HG02610 (cell line): ENCODE results near the gene CCIN.

Experiments
- ATAC-seq: cut with Tn5 transposase; IDR thresholded peaks from one replicate; pipeline ENCODE4 v1.9.1; 2021; ENCODE audit warnings: mild to moderate bottlenecking, moderate library complexity; ENCODE audit not compliant: unreplicated experiment

The CCIN gene

DNA sequence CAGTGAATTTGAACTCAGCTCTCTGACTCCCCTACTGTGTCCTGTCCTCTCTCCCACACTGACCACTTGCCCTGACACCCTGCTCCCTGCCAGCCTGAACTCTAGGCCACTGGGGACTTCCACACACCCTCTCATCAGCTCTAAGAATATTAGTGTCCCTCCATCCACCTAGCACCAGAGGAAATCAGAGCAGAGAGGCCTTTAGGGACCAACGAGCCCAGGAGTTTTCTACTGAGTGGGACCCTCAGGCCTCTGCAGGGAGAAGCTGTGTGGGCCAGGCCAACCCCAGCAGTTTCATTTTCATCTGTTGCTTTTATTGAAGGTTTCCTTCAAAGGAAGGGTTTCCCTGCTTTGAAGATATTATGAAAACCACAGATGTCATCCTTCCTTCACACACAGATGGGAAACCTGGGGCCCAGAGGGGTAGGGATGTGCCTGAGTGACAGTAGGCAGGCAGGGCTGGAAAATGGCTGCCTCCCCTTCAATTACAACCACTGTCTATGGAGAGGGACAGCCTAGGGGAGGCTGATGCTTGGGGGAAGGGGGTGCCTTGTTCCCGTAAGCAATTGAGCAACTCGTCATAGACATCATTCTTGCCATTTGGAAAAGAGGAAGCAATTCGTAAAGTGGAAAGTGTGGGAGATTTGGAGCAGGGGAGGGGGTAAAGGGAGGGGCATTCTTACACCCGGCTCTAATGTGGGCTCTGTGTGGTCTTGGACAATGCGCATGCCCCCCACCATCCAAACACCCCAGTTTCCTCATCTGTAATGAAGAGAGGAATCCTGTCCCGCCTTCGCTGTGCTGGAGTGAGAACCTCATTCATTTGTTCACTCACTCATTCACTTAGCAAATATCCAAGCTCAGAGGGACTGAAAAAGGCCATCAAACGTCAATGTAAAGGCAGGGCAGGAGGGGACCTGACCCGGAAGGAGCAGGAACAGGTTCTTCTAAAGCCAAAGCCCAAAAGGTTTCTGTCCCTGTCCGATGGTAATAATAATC is 28.8 kb upstream of the CCIN start:
- no peak for ATAC-seq

DNA sequence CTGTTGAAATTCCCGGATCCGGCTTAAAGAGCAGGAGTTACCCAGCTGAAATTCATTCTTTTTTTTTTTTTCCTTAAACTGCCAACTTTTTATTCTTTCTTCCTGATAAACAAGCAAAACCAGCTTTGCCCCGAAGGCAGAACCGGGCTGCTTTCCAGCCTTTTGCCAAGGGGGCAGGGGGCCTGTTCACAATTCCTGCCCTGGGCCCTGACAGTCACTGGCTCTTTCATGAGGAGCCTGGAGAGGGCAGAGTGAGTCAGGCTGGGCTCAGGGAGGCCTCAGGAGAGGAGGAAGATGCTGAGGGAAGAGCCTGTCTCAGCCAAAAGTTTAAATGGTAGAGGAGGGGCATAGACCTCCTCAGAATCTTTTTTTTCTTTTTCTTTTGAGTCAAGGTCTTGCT is 27.9 kb upstream of the CCIN start:
- no peak for ATAC-seq

DNA sequence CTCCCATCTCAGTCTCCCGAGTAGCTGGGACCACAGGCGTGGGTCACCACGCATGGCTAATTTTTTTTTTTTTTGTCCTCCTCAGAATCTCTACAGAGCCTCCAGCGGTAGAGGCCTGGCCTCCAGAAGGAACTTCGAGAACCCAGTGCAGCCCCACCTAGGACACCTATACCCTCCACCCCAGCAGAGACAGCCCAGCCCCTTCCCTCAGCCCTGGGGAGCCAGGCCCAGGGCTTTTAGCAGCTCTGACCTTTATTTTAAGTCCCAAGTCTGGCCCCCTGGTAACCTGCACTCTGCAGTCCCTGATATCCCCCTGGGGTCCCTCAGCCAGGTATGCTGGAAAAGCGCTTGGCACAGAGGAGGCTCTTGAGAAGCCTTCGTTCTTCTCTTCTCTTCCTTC is 27.4 kb upstream of the CCIN start:
- no peak for ATAC-seq

DNA sequence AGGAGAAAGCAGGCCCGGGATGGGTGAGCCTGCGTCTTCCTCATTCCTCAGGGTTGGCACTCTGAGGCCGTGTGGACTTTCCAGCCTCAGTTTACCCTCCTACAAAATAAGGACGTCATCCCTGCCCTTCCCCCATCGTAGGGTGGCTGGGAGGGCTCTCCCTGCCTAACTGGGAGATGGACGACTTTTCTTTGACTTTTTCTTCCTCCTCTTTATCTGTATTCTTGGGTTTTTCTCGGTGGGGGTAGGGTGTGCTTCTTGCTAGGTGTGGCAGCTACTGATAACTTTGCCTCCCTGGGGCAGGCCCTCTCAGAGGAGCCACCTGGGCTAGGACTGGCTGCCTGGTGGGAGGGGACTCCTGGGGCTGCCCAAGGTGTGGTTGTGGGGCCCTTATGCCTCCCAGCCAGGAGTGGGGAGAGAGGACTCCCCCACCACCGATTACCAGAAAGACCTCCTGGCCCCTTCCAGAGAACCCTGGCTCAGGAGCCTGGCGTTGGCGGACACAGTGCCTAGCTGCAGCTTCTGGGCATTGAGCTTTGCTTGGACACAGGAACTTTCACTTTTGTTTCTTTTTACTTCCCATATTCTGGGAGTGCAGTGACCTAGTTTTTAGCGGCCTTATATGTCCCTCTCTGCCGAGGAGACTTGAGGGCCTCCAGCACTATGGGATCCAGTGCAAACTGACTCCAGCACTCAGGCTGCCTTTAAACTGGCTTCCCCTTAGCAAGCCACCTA is 26.5 kb upstream of the CCIN start:
- ATAC-seq = no peak

DNA sequence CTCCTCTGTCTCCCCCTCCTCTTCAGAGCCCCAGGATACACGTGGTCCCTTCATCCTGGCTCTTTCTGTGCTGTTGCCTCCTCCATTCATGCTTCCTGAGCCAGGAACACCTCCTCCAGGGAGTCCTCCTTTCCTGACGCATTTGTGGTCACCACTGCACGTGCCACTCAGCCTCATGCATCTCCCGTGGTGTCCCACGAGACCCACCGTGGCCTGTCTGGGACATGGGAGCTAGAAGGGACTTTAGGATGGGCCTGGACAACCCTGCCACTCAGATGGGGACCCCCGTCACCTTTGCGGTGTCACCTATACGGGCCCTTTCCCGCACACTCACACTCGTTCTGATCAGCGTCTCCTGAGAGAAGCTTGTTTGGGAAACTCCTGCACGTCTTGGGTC is 25.9 kb upstream of the CCIN start:
- ATAC-seq = no peak

DNA sequence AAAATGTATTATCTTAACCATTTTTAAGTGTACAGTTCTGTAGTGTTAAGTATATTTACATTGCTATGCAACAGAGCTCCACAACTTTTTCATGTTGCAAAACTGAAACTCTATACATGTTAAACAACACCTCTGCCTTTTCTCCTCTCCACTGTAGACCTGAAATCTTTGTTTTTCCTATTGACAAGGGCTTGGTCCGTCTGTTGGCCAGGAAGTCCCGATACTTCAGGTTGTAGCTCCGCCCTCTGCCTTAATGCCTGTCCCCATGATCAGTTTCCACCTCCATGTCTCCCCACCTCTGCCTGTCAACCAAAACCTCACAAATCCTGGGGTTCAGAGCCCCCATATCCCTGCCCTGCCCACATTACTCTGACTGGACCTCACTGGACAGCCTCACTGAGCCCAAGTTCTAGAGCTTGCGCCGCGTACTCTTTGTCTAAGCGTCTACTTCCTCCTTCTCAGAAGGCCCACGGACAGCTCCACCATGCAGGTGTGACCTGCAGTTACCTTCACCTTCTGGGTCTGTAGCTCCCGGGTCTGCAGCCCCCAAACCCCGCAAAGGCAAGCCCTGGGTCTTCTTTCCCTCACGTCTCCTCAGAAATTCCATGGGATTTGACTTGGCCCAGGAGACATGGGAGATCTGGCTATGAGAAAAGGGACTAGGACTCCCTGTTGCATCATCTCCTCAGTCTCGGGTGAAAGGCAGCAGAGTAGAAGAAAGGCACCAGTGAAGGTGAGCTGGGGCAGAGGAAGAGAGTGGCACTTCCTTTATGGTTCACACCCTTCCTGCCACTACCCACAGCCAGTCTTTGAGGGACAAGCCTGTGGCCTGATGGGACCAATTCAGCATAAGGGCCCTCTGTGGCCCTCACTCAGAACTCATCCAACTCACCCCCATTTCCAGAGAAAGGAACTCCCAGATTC is 24.6 kb upstream of the CCIN start:
- no peak for ATAC-seq

DNA sequence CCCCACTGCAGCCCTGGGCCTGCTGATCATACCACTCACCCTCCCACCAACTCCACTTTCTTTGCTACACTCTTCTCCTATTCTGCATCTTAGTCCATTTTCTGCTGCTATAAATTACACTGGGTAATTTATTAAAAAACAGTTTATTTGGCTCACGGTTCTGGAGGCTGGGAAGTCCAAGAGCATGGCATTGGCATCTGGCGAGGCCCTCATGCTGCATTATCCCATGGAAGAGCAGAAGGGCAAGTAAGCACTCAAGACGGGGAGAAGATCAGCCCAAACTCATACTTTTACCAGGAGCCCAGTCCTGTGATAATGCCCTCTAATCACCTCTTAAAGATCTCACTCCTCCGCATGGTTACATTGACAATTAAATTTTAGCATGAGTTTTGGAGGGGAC is 23.2 kb upstream of the CCIN start:
- no peak for ATAC-seq

DNA sequence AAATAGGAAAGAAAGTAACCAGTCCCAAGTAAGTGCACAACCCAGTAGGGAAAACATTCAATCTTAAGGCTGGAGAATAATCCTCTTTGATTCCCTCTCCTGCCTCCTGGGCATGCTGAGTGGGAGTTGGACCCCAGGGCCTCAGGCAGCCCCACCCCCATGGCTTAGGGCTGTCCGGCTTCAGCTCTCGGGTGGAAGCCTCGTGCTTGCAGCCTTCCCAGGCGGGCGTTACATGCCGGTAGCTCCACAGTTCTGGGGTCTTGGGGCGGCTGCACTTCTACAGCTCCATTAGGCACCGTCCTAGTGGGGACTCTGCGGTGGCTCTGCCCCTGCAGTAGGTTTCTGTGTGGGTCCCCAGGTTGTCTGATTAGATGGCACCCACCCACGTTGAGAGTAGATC is 22.5 kb upstream of the CCIN start:
- no peak for ATAC-seq

DNA sequence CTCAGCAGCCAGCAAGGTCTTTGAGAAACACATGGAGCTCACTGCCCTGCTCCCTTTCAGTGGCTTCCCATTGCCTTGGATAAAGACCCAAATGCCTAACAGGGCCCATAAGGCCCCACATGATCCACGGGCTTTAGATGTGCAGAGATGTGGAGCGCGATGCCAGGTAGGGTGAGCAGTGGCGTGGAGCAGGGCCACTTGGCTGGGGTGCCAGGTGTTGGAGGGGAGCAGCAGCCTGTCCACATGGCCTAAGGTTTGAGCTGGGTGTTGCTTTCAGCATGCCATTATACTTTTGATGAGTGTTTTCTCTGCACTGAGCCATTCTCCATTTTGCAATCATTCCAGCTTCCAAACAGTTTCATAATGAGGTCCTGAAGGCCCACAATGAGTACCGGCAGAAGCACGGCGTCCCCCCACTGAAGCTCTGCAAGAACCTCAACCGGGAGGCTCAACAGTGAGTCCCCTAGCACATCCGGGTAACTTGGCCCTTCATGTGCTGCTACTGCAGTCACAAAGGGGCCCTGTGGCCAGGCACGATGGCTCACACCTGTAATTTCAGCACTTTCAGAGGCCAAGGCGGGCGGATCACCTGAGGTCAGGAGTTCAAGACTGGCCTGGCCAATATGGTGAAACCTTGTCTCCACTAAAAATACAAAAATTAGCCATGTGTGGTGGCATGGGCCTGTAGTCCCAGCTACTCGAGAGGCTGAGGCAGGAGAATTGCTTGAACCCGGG is 21.6 kb upstream of the CCIN start:
- ATAC-seq = no peak

DNA sequence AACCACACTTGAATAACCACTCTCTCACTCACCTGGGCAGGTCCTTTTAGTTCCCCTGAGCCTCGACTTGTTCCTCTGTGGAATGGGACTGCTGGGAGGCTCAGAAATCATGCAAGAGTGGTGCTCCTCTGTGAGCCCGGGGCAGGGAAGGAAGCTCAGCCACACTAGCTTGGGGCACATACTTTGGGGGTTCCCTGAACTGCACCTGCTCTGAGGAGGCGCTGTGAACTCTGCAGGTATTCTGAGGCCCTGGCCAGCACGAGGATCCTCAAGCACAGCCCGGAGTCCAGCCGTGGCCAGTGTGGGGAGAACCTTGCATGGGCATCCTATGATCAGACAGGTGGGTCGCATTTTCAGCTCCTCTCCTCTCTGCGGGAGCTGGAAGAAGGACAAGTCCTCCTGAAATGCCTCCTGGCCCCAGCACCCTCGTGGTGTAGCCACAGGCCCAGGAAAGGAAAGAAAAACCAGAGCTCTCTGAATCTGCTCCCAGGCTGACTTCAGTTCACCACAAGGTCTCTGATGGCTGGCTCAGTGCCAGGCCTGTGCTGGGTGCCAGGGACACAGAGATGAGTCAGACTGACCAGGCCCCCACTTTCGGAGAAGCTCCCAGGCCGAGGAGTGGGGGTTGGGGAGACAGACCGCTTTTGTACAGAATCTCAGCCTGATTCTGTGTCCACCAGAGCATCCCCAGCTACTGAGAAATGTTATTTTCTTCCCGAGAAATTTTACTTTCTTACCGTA is 20.7 kb upstream of the CCIN start:
- peak; percentile 30 for ATAC-seq

DNA sequence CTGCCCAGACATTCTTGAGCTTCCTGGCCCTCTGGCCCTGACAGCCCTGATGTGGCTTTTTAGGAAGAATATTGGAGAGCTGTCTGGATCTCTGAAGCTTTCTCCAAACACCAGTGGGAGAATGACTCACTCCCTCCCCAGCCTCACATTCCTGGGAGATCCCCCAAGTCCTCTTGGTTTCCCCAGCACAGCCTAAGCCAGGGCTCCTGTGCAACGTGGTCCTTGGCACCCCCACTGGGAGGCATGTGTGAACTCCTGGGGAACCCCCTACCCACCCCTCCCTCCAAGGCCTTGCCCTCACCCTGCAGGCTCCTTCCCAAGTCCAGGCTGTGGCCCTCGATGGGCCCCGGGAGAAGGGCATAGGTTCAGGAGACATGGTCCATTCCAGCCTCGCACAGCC is 20.0 kb upstream of the CCIN start:
- no peak for ATAC-seq

DNA sequence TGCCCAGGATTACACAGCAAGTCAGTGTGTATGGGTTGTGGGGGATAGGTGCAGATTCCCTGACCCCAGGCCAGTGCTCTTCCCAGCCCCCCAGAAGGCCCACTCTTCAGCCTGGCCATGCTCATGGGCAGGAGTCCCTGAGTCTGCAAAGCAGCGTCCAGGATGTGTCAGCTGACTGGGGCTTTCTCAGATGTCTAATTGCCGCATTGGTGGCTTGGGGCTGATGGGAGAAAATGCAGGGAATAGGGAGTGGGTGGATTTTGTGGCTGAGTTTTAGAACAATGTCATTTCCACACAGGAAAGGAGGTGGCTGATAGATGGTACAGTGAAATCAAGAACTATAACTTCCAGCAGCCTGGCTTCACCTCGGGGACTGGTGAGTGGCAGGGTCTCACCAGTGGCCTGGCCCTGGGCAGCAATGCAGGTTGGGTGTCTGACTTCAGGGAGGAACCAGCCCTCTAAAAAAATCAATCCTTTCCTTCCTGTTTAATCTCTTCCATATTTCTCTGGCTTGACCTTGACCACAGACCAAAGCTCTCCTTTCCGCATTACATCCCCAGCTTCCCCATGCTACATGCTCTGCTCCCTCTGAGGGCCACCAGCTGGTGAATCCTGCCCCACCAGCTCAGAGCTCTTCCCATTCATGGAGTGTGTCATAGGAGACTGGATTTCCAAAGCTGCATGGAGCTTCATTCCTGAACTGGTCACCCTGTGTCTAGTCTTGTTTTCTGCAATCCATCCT is 18.4 kb upstream of the CCIN start:
- no peak for ATAC-seq

DNA sequence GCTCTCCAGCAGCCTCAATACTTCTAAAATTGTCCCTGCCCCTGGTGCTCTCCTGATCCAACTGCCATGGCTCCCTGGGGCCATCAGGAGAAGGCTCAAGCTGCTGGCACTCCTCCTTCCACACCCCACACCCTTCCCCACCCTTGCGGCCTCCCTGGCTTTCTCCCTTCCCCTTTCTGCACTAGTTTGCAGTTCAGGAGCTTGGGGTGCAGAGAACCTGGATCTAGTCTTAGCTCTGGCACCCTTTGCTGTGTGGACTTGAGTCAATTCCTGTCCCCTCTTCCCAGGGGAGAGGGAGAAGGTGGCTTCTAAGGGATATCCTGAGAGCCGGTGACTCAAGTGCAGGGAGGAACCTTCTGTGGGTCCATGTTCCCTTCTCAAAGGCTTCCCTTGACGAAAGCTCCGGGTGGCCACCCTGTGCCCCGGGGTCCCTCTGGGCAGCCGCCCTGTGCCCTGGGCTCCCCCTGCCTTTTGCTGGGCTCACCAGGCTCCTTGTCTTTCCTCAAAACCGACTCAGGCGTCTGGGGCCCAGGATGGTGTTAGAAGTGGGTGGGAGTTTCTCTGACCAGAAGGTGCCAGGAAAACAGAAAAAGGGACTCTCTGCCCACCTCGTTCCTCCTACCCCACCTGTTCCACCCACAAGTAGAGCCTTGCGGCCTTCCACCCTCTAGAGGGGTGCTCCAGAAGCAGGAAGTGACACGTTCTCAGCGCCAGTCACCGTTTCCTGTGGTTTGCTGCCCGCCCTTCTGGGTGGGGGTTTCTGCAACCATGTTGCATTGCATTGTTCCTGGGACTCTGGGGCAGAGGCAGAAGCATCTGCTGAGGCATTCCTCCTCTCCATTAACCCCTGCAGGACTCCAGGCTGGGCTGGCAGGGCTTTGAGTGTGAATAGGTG is 17.6 kb upstream of the CCIN start:
- peak; percentile 85 for ATAC-seq

DNA sequence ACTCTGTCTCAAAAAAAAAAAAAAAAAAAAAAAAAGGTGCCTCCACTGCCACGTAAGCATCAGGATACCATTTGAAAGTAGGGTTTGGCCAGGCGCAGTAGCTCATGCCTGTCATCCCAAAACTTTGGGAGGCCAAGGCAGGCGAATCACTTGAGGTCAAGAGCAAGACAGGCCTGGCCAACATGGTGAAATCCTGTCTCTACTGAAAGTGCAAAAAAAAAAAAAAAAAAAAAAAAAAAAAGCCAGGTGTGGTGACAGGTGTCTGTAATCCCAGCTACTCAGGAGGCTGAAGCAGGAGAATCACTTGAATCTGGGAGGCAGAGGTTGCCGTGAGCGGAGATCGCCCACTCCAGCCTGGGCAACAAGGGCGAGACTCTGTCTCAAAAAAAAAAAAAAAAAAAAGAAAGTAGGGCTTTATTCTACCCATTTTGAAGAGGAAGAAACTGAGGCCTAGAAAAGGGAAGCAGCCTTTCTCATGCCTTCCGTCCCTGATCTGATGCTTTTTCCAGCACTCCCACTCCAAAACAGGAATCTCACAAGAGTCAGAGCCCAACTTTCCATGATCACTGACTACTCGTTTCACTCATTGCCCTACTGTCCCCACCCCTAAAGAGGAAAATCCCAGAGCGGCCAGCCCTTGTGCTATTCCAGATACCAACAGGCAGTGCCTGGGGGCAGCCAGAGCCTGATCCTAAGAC is 16.3 kb upstream of the CCIN start:
- no peak for ATAC-seq

DNA sequence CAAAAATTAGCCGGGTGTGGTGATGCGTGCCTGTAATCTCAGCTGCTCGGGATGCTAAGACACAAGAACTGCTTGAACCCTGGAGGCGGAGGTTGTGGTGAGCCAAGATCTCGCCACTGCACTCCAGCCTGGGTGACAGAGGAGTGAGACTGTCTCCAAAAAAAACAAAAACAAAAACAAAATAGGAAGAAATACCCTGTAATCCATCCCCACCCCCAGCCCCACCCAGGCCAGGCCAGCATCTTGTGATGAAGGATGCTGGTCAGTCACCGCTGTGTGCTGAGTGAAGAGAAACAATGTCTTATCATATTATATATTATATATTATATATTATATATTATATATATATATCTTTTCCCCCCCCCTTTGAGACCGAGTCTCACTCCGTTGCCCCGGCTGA is 15.4 kb upstream of the CCIN start:
- ATAC-seq = peak; percentile 28

DNA sequence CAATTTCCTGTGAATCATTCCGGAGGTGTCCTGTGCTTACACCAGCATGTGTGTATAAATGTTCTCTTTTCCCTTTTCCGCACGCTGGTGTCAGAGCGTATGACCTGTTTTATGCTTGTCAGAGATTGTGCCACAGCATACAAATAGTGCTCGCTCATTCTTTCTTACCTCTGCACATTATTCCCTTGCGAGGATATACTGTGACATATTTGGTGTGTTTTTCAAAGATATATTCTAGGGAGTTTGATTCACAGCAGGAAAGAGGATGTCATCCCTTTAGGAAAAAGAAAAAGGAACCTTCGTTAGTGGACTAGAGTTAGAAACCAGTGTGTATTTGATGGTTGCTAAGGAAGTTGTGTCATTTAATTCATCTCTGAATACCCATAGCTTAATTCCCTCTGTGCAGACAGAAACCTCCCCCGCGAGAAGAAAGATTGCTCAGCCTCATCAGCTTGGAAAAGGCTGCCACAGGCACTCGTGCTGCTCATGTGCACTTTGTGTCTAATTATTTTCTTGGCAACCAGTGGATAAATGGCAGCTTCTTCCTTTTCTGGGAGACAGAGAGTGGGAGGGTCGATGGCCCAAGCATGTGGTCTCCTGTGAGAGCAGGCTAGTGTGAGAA is 14.7 kb upstream of the CCIN start:
- no peak for ATAC-seq

DNA sequence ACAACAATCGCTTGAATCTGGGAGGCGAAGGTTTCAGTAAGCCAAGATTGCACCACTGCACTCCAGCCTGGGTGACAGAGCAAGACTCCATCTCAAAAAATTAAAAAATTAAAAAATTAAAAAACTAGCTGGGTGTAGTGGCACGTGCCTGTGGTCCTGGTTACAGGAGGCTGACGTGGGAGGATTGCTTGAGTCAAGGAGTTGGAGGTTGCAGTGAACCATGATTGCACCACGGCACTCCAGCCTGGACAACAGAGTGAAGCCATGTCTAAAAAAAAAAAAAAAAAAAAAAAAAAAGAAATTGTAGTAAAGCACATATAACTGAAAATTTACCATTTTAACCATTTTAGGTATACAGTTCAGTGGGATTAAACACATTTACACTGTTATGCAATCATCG is 13.1 kb upstream of the CCIN start:
- ATAC-seq = no peak
